Psoas muscle (tissue), 8 donors: Measurements from ENCODE around the gene PODXL2. TPM values are rescaled to one million over a fixed set of nuclear protein-coding genes. Genes with fewer than 3 reads are reported as not detected.
A peak's percentile ranks its signal among the peaks of the same experiment; 100 is the strongest.

Experiments used
- ATAC-seq, 4 donors: fragments of 200-7000 bp; cut with Tn5 transposase; one replicate each; pipeline ENCODE4 v1.9.1; 2020; ENCODE audit warnings: moderate library complexity in 3 of 4, mild to moderate bottlenecking in 2 of 4
- DNase-seq, 2 donors: peaks; one replicate each; pipeline ENCODE4 v3.0.0-alpha.2; 2020
- H3K27ac ChIP-seq: fragments of 200-600 bp; one replicate; pipeline ENCODE4 v1.8.0; 2022
- H3K27me3 ChIP-seq, 3 donors: fragments of 200-600 bp in 1 of 3; one replicate each; pipeline versions ENCODE4 v1.6.1 to v1.8.0; 2013 to 2022; ENCODE audit warnings: low read length in 2 of 3, mild to moderate bottlenecking in 2 of 3, moderate library complexity in 1 of 3; ENCODE audit not compliant: insufficient read depth in 3 of 3
- H3K36me3 ChIP-seq, 2 donors: fragments of 200-600 bp in 1 of 2; one replicate each; pipeline versions ENCODE4 v1.6.1 to v1.8.0; 2013 to 2022; ENCODE audit warnings: low read depth in 1 of 2, mild to moderate bottlenecking in 1 of 2, moderate library complexity in 1 of 2; ENCODE audit not compliant: insufficient read depth in 1 of 2
- H3K4me1 ChIP-seq: fragments of 200-600 bp; one replicate; pipeline ENCODE4 v1.8.0; 2022
- H3K4me3 ChIP-seq: fragments of 200-600 bp; one replicate; pipeline ENCODE4 v1.8.0; 2022; ENCODE audit warnings: mild to moderate bottlenecking
- H3K9me3 ChIP-seq: fragments of 200-600 bp; one replicate; pipeline ENCODE4 v1.8.0; 2022
- CTCF ChIP-seq: fragments of 200-600 bp; IDR thresholded peaks from one replicate; pipeline ENCODE4 v1.8.0; 2022; ENCODE audit warnings: antibody characterized with exemption
- WGBS, 3 donors: extraction: QIAGEN DNeasy Blood & Tissue Kit; methylation state at CpG; one replicate each; pipeline versions ENCODE4 v1.1.6 to v1.1.7; 2013; 5-methylcytosine and 5-hydroxymethylcytosine counted together
- intact Hi-C, 2 donors: fragments of 100-400 bp; cut with DNase I; formaldehyde crosslinking; loops; one replicate each; pipeline versions ENCODE4 v1.11.0 to v1.14.2; 2022
- polyA plus RNA-seq, 3 donors: library from polyadenylated mRNA; stranded (reverse); fragments of 200-250 nt; gene quantifications; one replicate each; pipeline ENCODE4 v1.2.3, GENCODE V29; 2013
- total RNA-seq, 4 donors: library from RNA; stranded (reverse); fragmentation: NEBNext Ultra II Directional in 2 of 4; extraction: Animal tissue kit (Norgen Biotek cat#: 25700) in 2 of 4; gene quantifications; one replicate each; pipeline versions ENCODE4 v1.2.1 to v1.2.4, GENCODE V29; 2021 to 2023
- donor health status: healthy with polysubstance abuse.
- donor health status: DM: no; HTN: no; CAD: no; lungs with moderate emphysema.
- donor health status: Bipolar disorder and iron deficiency.
- donor health status: healthy.
- donor health status: DM: yes; HTN: yes; CAD: no.
- donor health status: DM: no; HTN: no; CAD: no.
- donor health status: DM: no; HTN: no; CAD: no.
- donor health status: DM: yes; HTN: yes; CAD: no.

Gene PODXL2
- total and polyA plus RNA-seq, 7 donors: 1.4 to 3.0 (median 2.1) TPM

DNA sequence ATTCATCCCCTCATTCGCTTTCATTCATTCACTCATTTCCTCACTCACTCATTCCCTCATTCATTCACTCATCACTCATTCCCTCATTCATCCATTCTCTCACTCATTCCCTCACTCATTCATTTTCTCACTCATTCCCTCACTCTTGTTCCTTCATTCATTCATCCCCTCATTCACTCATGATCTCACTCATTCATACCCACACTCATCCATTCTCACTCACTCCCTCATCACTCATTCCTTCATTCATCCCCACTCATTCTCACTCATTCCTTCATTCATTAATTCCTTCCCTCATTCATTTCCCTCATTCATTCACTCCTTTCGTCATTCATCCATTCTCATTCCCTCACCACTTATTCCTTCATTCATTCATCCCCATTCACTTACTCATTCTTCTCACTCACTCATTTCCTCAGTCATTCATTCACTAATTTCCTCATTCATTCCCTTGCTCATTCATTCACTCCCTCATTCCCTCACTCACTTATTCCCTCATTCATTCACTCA, 58.3 kb downstream of the PODXL2 start:
- Histone ChIP-seq H3K27ac (no peak overlapping the region), H3K36me3 (peaks cover 0 to 13% of the 10 kb centered on the region in 2 donors), H3K27me3 (no peaks in the 10 kb centered on the region), H3K4me3 (no peak overlapping the region), H3K4me1 (peaks cover 22% of the 10 kb centered on the region), H3K9me3 (no peaks in the 10 kb centered on the region)
- TF ChIP-seq CTCF: no peak
- DNase-seq: no peak
- WGBS, 3 donors: 97% methylated on average over 2 of the region's 2 CpGs
- ATAC-seq: no peak
- intact Hi-C loops: no loop called here

GRCh38 chr3:127688022-127688415, 59.0 kb downstream of the PODXL2 start:
- Histone ChIP-seq H3K27ac (peak overlapping the region; percentile 85), H3K36me3 (peaks cover 0 to 20% of the 10 kb centered on the region in 2 donors), H3K4me1 (peaks cover 22% of the 10 kb centered on the region), H3K4me3 (no peak overlapping the region), H3K27me3 (no peaks in the 10 kb centered on the region), H3K9me3 (no peaks in the 10 kb centered on the region)
- TF ChIP-seq CTCF: no peak
- intact Hi-C loops: no loop called here
- ATAC-seq: no peak
- WGBS, 3 donors: 28 to 32% (median 32%) methylated on average over 2 of the region's 2 CpGs
- no peak for DNase-seq

GRCh38 chr3:127688416-127689265, 59.7 kb downstream of the PODXL2 start:
- H3K9me3 ChIP-seq: no peaks in the 10 kb centered on the region
- H3K27me3 ChIP-seq: no peaks in the 10 kb centered on the region
- peaks cover 22% of the 10 kb centered on the region for H3K4me1 ChIP-seq
- peaks cover 2 to 26% of the 10 kb centered on the region in 2 donors for H3K36me3 ChIP-seq
- peak overlapping the region; percentile 85 for H3K27ac ChIP-seq
- peak; percentile 87 to 92 (median 90) for ATAC-seq
- no peak overlapping the region for H3K4me3 ChIP-seq
- 30 to 41% (median 33%) methylated on average over 20 of the region's 20 CpGs for WGBS, 3 donors
- intact Hi-C loops: no loop called here
- TF ChIP-seq CTCF: no peak
- DNase-seq: peak; percentile 60 to 86

- peaks cover 22% of the 10 kb centered on the region for H3K4me1 ChIP-seq
- DNase-seq (peak in 1 of 2 donors; percentile 48), ATAC-seq (no peak)
- 80 to 90% (median 83%) methylated on average over 18 to 19 of the region's 19 CpGs for WGBS, 3 donors
- intact Hi-C loops: no loop called here
- TF ChIP-seq CTCF: no peak
- peaks cover 4 to 30% of the 10 kb centered on the region in 2 donors for H3K36me3 ChIP-seq
- no peaks in the 10 kb centered on the region for H3K9me3 ChIP-seq
- peak overlapping the region; percentile 85 for H3K27ac ChIP-seq
- no peak overlapping the region for H3K4me3 ChIP-seq
- H3K27me3 ChIP-seq: no peaks in the 10 kb centered on the region
These were observed 60.4 kb downstream of the PODXL2 start for GRCh38 chr3:127689266-127689860.
